Measurements from ENCODE around the gene RAB4B. TPM values are rescaled to one million over a fixed set of nuclear protein-coding genes. Genes with fewer than 3 reads are reported as not detected.

The RAB4B gene
- total RNA-seq, 4 donors from 2014 or later = 14.8 to 52.6 (median 28.2) TPM

DNA sequence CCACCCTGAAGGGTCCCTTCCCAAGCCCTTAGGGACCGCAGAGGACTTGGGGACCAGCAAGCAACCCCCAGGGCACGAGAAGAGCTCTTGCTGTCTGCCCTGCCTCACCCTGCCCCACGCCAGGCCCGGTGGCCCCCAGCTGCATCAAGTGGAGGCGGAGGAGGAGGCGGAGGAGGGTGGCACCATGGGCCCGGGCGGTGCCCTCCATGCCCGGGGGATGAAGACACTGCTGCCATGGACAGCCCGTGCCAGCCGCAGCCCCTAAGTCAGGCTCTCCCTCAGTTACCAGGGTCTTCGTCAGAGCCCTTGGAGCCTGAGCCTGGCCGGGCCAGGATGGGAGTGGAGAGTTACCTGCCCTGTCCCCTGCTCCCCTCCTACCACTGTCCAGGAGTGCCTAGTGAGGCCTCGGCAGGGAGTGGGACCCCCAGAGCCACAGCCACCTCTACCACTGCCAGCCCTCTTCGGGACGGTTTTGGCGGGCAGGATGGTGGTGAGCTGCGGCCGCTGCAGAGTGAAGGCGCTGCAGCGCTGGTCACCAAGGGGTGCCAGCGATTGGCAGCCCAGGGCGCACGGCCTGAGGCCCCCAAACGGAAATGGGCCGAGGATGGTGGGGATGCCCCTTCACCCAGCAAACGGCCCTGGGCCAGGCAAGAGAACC lies 22.4 kb downstream of the RAB4B start:
- TF ChIP-seq, protein P1, sequence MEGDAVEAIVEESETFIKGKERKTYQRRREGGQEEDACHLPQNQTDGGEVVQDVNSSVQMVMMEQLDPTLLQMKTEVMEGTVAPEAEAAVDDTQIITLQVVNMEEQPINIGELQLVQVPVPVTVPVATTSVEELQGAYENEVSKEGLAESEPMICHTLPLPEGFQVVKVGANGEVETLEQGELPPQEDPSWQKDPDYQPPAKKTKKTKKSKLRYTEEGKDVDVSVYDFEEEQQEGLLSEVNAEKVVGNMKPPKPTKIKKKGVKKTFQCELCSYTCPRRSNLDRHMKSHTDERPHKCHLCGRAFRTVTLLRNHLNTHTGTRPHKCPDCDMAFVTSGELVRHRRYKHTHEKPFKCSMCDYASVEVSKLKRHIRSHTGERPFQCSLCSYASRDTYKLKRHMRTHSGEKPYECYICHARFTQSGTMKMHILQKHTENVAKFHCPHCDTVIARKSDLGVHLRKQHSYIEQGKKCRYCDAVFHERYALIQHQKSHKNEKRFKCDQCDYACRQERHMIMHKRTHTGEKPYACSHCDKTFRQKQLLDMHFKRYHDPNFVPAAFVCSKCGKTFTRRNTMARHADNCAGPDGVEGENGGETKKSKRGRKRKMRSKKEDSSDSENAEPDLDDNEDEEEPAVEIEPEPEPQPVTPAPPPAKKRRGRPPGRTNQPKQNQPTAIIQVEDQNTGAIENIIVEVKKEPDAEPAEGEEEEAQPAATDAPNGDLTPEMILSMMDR (IDR thresholded peaks at IDR 0.05; ENCODE audit: low read depth) = no peak

DNA sequence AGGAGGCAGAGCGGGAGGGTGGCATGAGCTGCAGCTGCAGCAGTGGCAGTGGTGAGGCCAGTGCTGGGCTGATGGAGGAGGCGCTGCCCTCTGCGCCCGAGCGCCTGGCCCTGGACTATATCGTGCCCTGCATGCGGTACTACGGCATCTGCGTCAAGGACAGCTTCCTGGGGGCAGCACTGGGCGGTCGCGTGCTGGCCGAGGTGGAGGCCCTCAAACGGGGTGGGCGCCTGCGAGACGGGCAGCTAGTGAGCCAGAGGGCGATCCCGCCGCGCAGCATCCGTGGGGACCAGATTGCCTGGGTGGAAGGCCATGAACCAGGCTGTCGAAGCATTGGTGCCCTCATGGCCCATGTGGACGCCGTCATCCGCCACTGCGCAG lies 22.9 kb downstream of the RAB4B start:
- TF ChIP-seq, protein P1 (IDR thresholded peaks at IDR 0.05; ENCODE audit: low read depth) = no peak

DNA sequence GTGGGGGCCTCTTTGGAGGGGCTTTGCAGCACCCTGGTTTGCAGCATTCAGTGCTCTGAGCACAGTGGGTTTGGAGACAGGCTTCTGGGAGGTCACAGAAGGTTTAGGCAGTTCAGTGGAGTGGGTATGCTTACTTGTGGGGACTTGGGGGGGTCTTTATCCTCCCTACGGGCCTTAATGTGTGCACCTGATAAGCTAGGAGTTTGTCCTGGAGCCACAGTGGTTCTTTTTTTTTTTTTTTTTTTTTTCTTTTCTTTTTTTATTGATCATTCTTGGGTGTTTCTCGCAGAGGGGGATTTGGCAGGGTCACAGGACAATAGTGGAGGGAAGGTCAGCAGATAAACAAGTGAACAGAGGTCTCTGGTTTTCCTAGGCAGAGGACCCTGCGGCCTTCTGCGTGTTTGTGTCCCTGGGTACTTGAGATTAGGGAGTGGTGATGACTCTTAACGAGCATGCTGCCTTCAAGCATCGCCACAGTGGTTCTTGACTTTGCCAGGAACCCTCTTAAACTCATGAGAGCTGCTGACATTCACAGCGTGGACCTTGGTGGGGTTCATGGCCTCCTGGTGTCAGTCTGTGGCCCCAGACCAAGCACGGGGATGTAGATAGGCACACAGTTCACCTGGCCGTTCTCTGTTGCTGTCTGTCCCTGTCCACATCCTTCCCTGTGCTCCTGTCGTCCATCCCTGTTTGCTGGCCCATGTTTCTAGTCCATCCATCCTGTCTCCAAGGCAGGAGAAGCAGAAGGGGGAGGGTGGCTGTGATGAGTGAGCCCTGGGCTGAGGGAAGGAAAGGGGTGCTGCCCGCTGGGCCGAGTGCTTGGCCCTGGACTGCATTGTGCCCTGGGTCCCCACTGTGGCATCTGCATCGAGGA lies 23.6 kb downstream of the RAB4B start:
- TF ChIP-seq, protein P1 (IDR thresholded peaks at IDR 0.05; ENCODE audit: low read depth) = no peak

DNA sequence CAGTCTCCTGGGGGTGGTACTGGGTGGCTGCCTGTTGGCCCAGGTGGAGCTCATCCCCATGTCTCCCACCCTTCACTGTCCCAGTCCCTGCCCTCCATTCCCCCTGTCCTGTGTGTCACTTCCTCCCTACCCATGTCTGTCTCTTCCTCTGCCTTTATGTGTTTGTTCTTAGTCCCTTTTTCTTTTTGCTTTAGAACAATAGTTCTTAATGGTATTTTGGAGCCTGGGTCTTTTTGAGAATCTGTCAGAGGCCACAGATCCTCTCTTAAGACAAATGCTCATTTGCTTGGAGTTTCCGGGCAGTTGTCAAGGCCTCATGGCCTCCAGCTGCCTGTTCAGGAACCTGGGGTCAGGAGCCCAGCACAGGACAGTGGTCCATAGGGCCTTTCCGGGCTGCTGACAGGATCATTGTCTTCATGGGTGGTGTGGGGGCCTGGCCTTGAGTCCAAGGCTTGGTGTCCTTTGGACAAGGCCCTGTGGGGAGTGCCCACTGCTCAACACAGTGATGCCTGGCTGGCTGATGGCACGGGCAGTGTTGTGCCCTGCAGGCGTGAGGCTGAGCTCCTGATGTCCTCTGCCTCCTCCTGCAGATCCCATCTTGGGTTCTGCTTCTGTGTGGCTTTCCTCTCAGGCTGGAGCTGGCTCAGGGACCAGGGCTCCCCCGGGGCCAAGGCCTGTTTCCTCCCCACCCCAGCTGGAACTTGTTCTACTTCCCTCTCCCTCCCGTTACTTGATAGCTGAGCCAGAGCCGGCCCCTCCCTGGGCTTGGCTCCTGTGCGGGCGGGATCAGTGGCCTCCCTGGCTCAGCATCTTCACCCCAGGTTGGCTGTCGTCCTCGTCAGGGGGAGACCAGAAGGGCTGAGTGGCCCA lies 24.5 kb downstream of the RAB4B start:
- TF ChIP-seq, protein P1 (IDR thresholded peaks at IDR 0.05; ENCODE audit: low read depth) = no peak

DNA sequence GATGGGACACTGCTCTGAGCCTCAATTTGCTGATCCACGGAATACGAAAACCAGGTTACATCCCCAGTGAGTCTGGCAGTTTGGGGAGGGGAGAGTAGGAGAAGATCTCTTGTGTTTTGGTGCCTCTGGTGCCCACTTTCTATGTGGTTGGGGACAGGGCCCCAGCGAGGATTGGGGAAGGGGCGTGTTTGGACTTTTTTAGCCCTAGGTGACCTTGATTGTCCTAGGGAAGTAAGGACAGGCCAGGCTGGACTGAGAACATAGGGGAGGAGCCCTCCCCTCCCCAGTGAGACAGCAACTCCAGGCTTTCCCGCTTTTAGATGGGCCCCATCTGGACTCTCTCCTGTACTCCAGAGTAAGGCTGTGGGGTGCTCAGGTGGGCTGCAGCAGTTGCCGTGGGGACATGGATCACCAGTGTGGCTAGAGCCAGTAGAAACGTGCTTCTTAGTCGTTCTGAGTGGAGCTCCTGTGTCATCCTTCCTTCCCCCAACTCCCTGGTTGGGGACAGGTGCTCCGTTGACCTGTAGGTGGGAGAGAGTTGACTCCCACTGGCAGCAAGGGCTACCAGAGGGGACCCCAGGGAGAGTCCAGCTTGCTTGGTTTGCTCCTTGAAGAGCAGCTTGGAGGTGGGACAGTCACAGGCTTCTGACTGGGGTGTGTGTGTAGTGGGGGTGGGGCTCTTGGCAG lies 25.3 kb downstream of the RAB4B start:
- TF ChIP-seq, protein P1 (IDR thresholded peaks at IDR 0.05; ENCODE audit: low read depth) = no peak

DNA sequence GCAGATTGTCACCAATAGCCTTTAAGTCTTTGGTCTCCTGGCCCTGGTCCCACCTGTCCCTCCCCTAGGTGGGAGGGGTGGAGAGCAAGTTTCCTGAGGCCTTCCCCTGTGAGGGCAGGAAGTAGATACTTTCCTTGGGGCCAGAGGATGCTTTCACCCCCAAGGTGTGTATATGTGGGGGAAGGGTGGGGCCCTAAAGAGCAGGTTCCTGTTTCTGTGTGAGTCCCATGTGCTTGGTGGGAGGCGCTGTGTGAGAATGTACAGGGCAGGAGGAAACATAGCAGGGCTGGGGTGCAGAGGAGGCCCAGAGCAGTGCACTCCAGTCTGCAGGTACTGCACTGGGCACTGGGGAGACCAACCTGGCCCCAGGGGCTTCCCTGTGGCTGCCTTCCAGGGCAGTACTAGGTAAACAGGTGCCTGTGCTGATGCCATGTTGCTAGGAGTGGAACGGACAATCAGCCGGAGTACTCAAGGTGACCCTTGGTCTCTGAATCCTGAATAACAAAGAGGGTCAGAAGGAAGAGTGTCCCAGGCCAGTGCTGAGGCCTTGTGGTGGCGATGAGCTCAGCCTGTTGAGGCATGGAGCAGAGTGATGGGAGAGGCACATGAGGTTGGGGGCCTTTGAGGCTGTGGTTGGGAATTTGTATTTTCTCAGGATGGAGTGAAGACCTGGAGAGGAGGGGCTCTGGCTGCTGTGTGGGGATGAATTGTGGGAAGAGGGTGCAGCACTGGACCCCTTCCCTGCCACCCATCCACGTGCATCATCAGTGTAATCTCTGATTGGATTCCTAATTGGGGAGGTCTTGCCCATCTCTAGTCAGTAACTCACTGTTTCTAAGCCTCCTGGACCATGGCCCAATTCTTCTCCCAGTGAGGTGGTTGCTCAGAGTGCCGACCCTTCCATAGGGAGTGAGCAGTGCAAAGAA lies 26.1 kb downstream of the RAB4B start:
- TF ChIP-seq, protein P1 (IDR thresholded peaks at IDR 0.05; ENCODE audit: low read depth) = no peak

Measured in subcutaneous adipose tissue (tissue), 4 donors.